Limb (tissue), 2 donors: ENCODE data around the gene IL18.
"Not testable (repeated sequence)": the region's sequence is repeated elsewhere in the genome, so short reads cannot be mapped to it uniquely, and the experiment has no call there.

Experiments used
- DNase-seq, 2 donors: peaks; one replicate each; pipeline ENCODE4 v3.0.0-alpha.2; 2016; ENCODE audit errors: extremely low spot score in 2 of 2

IL18 gene

GRCh38 chr11:112172362-112172994 is 8.6 kb upstream of the IL18 start:
- no peak for DNase-seq

- DNase-seq, result no peak
Observed at GRCh38 chr11:112167145-112167544, 3.3 kb upstream of the IL18 start, which contains the start of gene TEX12. TSS of gene TEX12 (plus strand) at chr11:112167372. CDS start at chr11:112169269, 1,897 bp downstream.

DNA sequence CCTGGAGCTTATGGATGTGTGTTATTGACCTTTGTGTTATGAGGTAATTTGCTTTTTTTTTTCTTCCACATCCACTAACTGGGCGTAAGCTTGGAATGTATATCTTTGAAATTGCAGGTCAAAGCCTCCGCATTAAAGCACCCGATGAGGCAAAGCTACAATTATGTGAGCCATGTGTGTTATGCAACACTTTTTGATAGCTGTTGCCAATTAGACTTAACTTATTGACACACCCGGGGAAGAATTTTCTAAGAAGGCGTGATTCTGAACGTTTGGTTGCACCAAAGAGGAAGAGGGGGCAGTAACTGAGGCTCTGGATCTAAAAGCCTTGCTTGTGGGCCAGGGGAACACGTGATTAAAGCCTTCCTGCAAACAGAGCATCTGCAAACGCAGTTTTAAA is 2.7 kb upstream of the IL18 start:
- DNase-seq, result no peak

DNA sequence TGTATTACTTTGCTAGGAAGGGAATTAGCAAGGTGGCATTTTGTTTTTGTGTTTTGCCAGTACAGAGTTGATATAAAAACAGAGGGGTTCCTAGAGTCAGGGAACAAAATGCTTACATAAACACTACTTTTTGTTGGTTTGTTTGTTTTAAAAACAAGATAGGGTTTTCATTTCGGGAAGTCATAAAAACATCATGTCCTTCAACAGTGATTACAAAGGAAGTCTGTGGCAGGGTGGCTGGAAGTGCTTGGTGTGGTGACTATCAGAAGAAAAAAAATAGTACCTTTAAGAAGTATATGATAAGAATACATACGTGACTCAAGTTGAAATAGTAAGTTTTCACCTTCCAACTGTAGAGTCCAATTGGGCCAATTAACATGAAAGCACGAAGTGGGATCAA is 1.2 kb upstream of the IL18 start:
- no peak for DNase-seq

GRCh38 chr11:112162761-112163546 is 940 bp downstream of the IL18 start:
- DNase-seq, result no peak

DNA sequence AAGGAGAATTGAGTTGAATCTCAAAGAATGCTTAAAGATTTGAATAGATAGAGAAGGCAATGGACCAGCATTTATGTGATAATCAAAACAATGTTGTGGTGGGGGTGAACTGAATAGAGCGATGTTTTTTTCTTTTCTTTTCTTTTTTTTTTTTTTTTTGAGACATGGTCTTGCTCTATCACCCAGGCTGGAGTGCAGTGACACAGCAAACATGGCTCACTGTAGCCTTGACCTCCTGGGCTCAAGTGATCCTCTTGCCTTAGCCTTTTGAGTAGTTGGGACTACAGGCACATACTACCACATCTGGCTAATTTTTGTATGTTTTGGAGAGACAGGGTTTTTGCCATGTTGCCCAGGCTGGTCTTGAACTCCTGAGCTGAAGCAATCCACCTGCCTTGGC is 1.7 kb downstream of the IL18 start:
- not testable (repeated sequence) for DNase-seq

DNA sequence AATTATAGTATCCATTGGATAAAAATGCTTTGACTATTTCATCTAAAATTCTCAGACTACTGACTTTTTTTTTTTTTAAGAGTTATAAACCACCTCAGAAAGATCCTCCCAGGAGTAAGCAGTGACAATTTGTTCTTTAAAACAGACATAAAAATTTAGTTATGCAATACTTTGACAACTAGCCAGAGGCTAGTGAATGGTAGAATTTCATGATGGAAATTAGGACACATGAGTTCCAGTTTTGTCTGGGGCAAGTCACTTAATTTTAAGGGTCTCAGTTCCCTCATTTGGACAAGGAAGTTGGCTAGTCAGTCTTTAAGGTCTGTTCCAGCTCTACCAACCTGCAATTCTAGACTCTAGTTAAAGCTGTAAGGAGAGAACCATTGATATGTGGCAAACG is 2.9 kb downstream of the IL18 start:
- no peak for DNase-seq

DNA sequence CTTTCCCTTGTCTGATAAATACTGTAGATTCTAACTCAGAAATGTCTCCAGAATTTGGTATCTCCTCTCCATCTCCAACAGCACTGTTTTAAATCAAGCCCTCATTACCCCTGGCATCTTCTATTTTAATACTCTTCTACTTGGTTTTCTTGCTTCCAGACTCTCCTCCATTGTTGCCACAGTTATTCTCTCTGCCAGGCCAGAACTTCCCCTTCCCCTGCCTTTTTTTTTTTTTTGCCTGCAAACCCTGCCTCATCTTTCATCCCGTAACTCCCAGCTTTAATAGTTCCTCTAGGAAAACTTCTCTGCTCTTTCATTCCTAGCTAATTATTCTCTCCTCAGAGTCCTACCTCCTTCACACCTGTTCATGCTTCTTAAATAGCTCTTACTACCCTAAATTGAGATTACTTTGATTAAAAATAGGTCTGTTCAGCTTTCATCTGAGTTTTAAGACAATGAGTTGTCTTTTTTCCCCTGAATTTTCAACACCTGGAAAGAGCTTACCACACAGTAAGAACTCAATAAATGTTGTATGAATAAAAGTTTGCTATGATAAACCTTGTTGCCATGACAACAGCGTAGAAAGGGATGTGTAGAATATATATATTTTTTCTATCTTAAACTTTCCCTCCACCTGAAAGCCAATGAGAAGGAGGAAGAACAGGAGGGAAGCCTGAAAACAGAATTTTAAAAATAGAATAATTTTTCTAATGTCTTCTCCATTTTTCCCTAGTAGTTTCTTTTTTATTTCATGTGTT is 3.6 kb downstream of the IL18 start:
- DNase-seq, result no peak

GRCh38 chr11:112159098-112160065 is 4.5 kb downstream of the IL18 start:
- DNase-seq, result no peak

GRCh38 chr11:112156956-112157766 is 6.7 kb downstream of the IL18 start:
- DNase-seq, result no peak

- DNase-seq, result no peak
Observed at GRCh38 chr11:112156153-112156955, 7.5 kb downstream of the IL18 start.

DNA sequence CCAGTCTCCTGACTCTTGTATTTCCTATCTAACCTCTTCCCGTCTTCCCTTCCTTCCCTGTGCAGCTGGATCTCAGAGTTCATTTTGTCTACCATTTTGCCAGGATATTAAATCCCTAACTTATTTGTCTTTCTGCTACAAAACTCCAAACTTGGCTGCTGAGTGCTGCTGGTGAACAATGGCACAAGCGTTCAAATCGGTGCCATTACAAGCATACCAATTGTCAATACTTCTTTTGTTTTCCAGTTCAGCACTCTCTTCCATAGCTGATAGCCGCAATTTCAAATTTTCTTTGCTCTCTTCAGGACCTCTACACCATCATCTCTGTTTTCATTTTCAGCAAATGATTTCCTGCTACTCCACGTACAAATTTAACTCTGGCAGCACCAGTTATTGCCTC is 13.4 kb downstream of the IL18 start:
- no peak for DNase-seq

- DNase-seq, result no peak
Observed at GRCh38 chr11:112143597-112143996, 20.3 kb downstream of the IL18 start.

GRCh38 chr11:112134473-112134872 is 29.4 kb downstream of the IL18 start:
- DNase-seq, result no peak

- no peak for DNase-seq
Observed at GRCh38 chr11:112132737-112133136, 31.2 kb downstream of the IL18 start.

DNA sequence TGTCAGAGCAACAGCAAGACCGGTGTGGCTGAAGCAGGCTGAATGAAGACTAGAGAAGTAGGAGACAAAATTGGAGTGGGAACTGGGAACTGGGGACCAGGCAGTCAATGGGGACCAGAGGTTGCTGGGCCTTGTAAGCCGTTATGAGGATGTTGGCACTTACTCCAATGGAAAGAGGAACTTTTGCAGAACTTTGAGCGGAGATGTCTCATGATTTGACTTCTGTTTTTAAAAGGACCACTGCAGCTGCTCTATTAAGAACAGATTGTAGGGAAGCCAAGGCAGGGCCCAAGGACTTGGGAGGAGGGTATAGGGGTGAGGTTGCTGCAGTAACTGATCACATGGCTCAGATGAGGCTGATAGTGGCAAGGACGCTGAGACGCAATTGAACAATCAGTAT is 34.2 kb downstream of the IL18 start:
- DNase-seq, result no peak

DNA sequence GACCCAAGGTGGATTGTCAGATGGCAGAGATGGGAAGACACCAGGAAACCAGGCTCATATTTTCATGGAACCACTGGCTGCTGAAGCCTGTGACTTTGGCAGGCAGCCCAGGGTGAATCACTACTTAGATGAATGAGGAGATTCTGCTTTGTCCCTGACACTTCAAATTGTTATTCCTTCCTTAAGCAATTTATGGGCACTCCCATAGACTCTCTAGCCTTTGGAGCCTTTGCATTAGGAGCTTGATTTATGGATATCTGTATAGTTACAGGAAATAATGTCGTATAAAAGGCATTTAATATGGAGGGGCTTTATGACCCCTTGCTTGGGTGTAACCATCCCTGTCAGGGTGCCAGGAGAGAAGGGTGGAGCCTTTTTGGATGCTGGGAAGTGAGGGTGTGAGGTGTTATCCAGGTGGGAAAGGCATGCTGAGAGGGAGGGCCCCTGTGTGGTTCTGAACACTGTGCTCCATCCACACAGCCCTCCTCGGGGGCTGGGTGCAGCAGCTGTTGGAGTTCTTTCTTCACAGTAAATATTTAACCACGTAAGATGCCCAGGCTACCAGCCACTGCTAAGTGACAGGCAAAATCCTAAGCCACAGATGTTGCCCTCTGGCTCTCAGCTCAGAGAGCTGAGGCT is 35.3 kb downstream of the IL18 start:
- DNase-seq, result peak in 1 of 2 donors; percentile 12

DNA sequence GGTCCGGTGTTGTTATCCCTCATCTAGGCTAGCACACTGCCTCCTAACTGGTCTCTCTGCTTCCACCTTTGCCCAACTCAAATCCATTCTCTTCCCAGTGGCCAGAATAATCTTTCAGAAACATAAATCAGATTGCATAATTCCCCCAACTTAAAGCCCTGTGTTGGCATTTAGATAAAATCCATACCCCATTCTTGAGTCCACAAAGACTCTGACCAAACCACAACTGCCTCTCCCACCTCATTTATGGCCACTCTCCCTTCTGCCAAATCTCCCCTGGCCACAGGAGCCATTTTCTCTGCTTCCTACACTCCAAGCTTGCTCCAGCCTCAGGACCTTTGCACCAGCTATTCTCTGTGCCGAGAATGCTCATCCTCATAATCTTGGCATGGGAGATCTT is 36.8 kb downstream of the IL18 start:
- DNase-seq, result no peak

DNA sequence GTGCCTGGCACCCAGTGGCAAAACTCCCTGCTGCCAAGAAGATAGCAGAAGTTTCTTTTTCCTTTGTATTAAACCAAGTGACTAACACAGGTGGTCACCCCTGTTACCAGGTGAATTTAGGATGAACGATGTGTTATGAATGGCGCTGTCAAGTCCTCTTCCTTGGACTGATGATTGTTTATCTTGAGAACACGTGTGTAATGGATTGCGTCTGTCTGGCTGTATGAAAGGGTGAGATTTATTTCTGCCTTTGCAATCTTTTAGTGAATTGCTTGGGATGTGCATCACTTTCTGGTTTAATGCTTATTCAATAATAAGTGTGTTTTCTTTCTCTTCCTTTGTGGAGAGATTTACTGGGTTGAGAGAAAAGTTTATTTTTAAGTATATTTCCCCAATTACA is 40.8 kb downstream of the IL18 start:
- no peak for DNase-seq
